OCI-M2 (cell line): ENCODE measurements around the gene BDKRB1.
"Not testable (repeated sequence)": the region's sequence is repeated elsewhere in the genome, so short reads cannot be mapped to it uniquely, and the experiment has no call there.

Experiments
- DNase-seq: peaks from one replicate; lab custom pipeline; 2025; ENCODE audit not compliant: unreplicated experiment; lab: John Stamatoyannopoulos, UW

BDKRB1 gene

GRCh38 chr14:96232506-96232905 lies 23.5 kb upstream of the BDKRB1 start:
- no peak for DNase-seq

GRCh38 chr14:96233661-96234060 lies 22.3 kb upstream of the BDKRB1 start:
- no peak for DNase-seq

GRCh38 chr14:96235426-96235825 lies 20.6 kb upstream of the BDKRB1 start:
- DNase-seq, result no peak

- no peak for DNase-seq
These were observed 18.4 kb upstream of the BDKRB1 start for GRCh38 chr14:96237641-96238040.

GRCh38 chr14:96238676-96239265 lies 17.2 kb upstream of the BDKRB1 start:
- no peak for DNase-seq

GRCh38 chr14:96239711-96240141 lies 16.3 kb upstream of the BDKRB1 start:
- no peak for DNase-seq

GRCh38 chr14:96240641-96241040 lies 15.4 kb upstream of the BDKRB1 start:
- no peak for DNase-seq

- no peak for DNase-seq
These were observed 13.9 kb upstream of the BDKRB1 start for GRCh38 chr14:96242126-96242525.

GRCh38 chr14:96243785-96244184 lies 12.2 kb upstream of the BDKRB1 start:
- DNase-seq, result no peak

GRCh38 chr14:96245074-96245473 lies 10.9 kb upstream of the BDKRB1 start:
- DNase-seq, result not testable (repeated sequence)

- DNase-seq, result no peak
These were observed 10.1 kb upstream of the BDKRB1 start for GRCh38 chr14:96245710-96246538.

GRCh38 chr14:96246539-96246847 lies 9.5 kb upstream of the BDKRB1 start:
- DNase-seq, result no peak

GRCh38 chr14:96247031-96247430 lies 9.0 kb upstream of the BDKRB1 start:
- no peak for DNase-seq

- DNase-seq, result no peak
These were observed 7.0 kb upstream of the BDKRB1 start for GRCh38 chr14:96249029-96249428.

GRCh38 chr14:96250485-96250884 lies 5.5 kb upstream of the BDKRB1 start:
- no peak for DNase-seq

- no peak for DNase-seq
These were observed 4.3 kb upstream of the BDKRB1 start for GRCh38 chr14:96251656-96252155.

GRCh38 chr14:96252323-96252998 lies 3.5 kb upstream of the BDKRB1 start:
- DNase-seq, result no peak

- no peak for DNase-seq
These were observed 2.9 kb upstream of the BDKRB1 start for GRCh38 chr14:96252999-96253539.

GRCh38 chr14:96254687-96255086 lies 1.3 kb upstream of the BDKRB1 start:
- DNase-seq, result no peak

GRCh38 chr14:96256407-96256806 lies 397 bp downstream of the BDKRB1 start:
- no peak for DNase-seq

- no peak for DNase-seq
These were observed 1.0 kb downstream of the BDKRB1 start for GRCh38 chr14:96257056-96257455.

GRCh38 chr14:96257900-96258299 lies 1.9 kb downstream of the BDKRB1 start:
- no peak for DNase-seq
